H1 (cell line): Measurements from ENCODE around the gene NCL. TPM values are rescaled to one million over a fixed set of nuclear protein-coding genes. Genes with fewer than 3 reads are reported as not detected.

ENCODE experiments used
- CTCF ChIA-PET: fragments of 300-600 bp; sonication (Branson Sonifier 250); formaldehyde crosslinking; loops from one replicate; lab custom pipeline; 2021; ENCODE audit not compliant: partially characterized antibody; lab: Charles Lee
- POLR2A ChIA-PET: fragments of 300-600 bp; sonication (Branson Sonifier 250); formaldehyde crosslinking; loops from one replicate; lab custom pipeline; 2021; ENCODE audit warnings: inconsistent platforms; ENCODE audit not compliant: partially characterized antibody; lab: Charles Lee
- DNase-seq, 2 experiments: peaks; one replicate each; pipeline versions ENCODE4 v3.0.0 to v3.0.0-alpha.2; 2010 to 2022; ENCODE audit warnings: low spot score in 2 of 2, low read depth in 1 of 2, mixed read lengths in 1 of 2
- FAIRE-seq: peaks from 2 replicates; lab custom pipeline; 2011; peaks lifted over from hg19 to GRCh38; lab: Jason Lieb, UNC
- H2AFZ ChIP-seq: 2 replicates; pipeline ENCODE4 v1.8.1; 2012; ENCODE audit warnings: low read length, inconsistent platforms
- H2AK5ac ChIP-seq: 2 replicates; pipeline ENCODE4 v1.6.1; 2013; ENCODE audit warnings: low read depth, low read length
- H2BK120ac ChIP-seq: replicated peaks from 2 replicates; pipeline ENCODE3; 2013; ENCODE audit warnings: low read depth, low read length, inconsistent platforms
- H2BK12ac ChIP-seq: 2 replicates; pipeline ENCODE4 v1.6.1; 2013; ENCODE audit warnings: low read depth, low read length
- H2BK15ac ChIP-seq: 2 replicates; pipeline ENCODE4 v1.6.1; 2013; ENCODE audit warnings: low read length
- H2BK20ac ChIP-seq: 2 replicates; pipeline ENCODE4 v1.6.1; 2013; ENCODE audit warnings: low read length
- H2BK5ac ChIP-seq: 2 replicates; pipeline ENCODE4 v1.6.1; 2013; ENCODE audit warnings: low read depth, low read length
- H3K14ac ChIP-seq: 2 replicates; pipeline ENCODE4 v1.6.1; 2013; ENCODE audit warnings: inconsistent platforms; ENCODE audit not compliant: insufficient read length
- H3K18ac ChIP-seq: 2 replicates; pipeline ENCODE4 v1.6.1; 2013; ENCODE audit warnings: low read length; ENCODE audit errors: extremely low read depth
- H3K23ac ChIP-seq: 2 replicates; pipeline ENCODE4 v1.6.1; 2013; ENCODE audit warnings: inconsistent platforms; ENCODE audit not compliant: insufficient read length
- H3K23me2 ChIP-seq: 2 replicates; pipeline ENCODE4 v1.6.1; 2013; ENCODE audit warnings: low read depth, low read length
- H3K27ac ChIP-seq: 2 replicates; pipeline ENCODE4 v1.6.1; 2011; ENCODE audit warnings: low read depth, low read length, inconsistent platforms
- H3K27me3 ChIP-seq, 4 experiments: replicated peaks in 1 of 4; 1 replicate in 1 of 4; 2 replicates in 3 of 4; pipeline versions ENCODE4 v1.6.1 to v1.8.1; 2011 to 2013; ENCODE audit warnings: low read length in 3 of 4, mild to moderate bottlenecking in 3 of 4, inconsistent platforms in 2 of 4, mixed read lengths in 2 of 4, moderate library complexity in 1 of 4; ENCODE audit not compliant: control insufficient read depth in 3 of 4, insufficient read depth in 3 of 4; ENCODE audit errors: extremely low read depth in 1 of 4
- H3K36me3 ChIP-seq, 4 experiments: 2 replicates each; pipeline versions ENCODE4 v1.6.1 to v1.8.1; 2011 to 2013; ENCODE audit warnings: mild to moderate bottlenecking in 4 of 4, low read length in 3 of 4, moderate library complexity in 2 of 4, control low read depth in 1 of 4, inconsistent platforms in 1 of 4; ENCODE audit not compliant: insufficient read depth in 4 of 4, control insufficient read depth in 2 of 4
- H3K4ac ChIP-seq: replicated peaks from 2 replicates; pipeline ENCODE3; 2013; ENCODE audit warnings: low read length, low read depth, mixed read lengths, inconsistent platforms; ENCODE audit not compliant: insufficient read length
- H3K4me1 ChIP-seq, 4 experiments: replicated peaks in 1 of 4; 1 replicate in 1 of 4; 2 replicates in 3 of 4; pipeline versions ENCODE4 v1.6.1 to v1.8.1; 2011 to 2013; ENCODE audit warnings: low read length in 3 of 4, inconsistent platforms in 2 of 4, mixed read lengths in 1 of 4; ENCODE audit not compliant: insufficient read depth in 4 of 4, control insufficient read depth in 3 of 4
- H3K4me2 ChIP-seq, 2 experiments: 2 replicates each; pipeline versions ENCODE4 v1.6.1 to v1.8.1; 2011 to 2013; ENCODE audit warnings: low read depth in 2 of 2, low read length in 2 of 2, control low read depth in 1 of 2, inconsistent platforms in 1 of 2, mild to moderate bottlenecking in 1 of 2; ENCODE audit not compliant: insufficient read depth in 1 of 2
- H3K4me3 ChIP-seq, 4 experiments: fragments of 200-600, 300-600 bp in 1 of 4; sonication (generic), shearing (Covaris generic), sonication (Bioruptor Twin) in 1 of 4; 2 replicates each; pipeline versions ENCODE4 v1.5.1 to v1.8.1; 2011 to 2016; ENCODE audit warnings: low read length in 4 of 4, low read depth in 3 of 4, control low read depth in 2 of 4, inconsistent platforms in 2 of 4, mild to moderate bottlenecking in 2 of 4, mixed read lengths in 1 of 4, moderate library complexity in 1 of 4; ENCODE audit not compliant: insufficient read depth in 2 of 4; ENCODE audit errors: extremely low read depth in 1 of 4
- H3K56ac ChIP-seq: replicated peaks from 2 replicates; pipeline ENCODE3; 2013; ENCODE audit warnings: low read depth, mild to moderate bottlenecking, mixed read lengths, low read length, inconsistent platforms; ENCODE audit not compliant: insufficient read length
- H3K79me1 ChIP-seq: 2 replicates; pipeline ENCODE4 v1.6.1; 2013; ENCODE audit warnings: low read depth, low read length, control low read depth
- H3K79me2 ChIP-seq, 2 experiments: 2 replicates each; pipeline versions ENCODE4 v1.6.1 to v1.8.1; 2012 to 2013; ENCODE audit warnings: low read length in 2 of 2, mild to moderate bottlenecking in 2 of 2, inconsistent platforms in 1 of 2; ENCODE audit not compliant: insufficient read depth in 2 of 2, control insufficient read depth in 1 of 2
- H3K9ac ChIP-seq, 4 experiments: replicated peaks in 1 of 4; 1 replicate in 1 of 4; 2 replicates in 3 of 4; pipeline versions ENCODE4 v1.6.1 to v1.8.1; 2011 to 2013; ENCODE audit warnings: low read depth in 3 of 4, low read length in 3 of 4, control low read depth in 2 of 4, mild to moderate bottlenecking in 2 of 4, moderate library complexity in 2 of 4, inconsistent platforms in 1 of 4; ENCODE audit errors: extremely low read depth in 1 of 4
- H3K9me3 ChIP-seq, 2 experiments: 2 replicates each; pipeline versions ENCODE4 v1.6.1 to v1.8.1; 2012 to 2013; ENCODE audit warnings: mild to moderate bottlenecking in 2 of 2, moderate library complexity in 2 of 2, control low read depth in 1 of 2, inconsistent platforms in 1 of 2, low read depth in 1 of 2, low read length in 1 of 2, mixed read lengths in 1 of 2; ENCODE audit not compliant: insufficient read depth in 2 of 2
- H4K20me1 ChIP-seq, 2 experiments: replicated peaks in 1 of 2; 2 replicates each; pipeline versions ENCODE3 to v1.8.1; 2011 to 2013; ENCODE audit warnings: inconsistent platforms in 2 of 2, low read length in 2 of 2, mild to moderate bottlenecking in 1 of 2; ENCODE audit not compliant: insufficient read depth in 2 of 2, control insufficient read depth in 1 of 2
- H4K5ac ChIP-seq: 2 replicates; pipeline ENCODE4 v1.6.1; 2013; ENCODE audit warnings: low read length, low read depth, mixed read lengths, inconsistent platforms; ENCODE audit not compliant: insufficient read length
- H4K8ac ChIP-seq: 2 replicates; pipeline ENCODE4 v1.8.0; 2013; ENCODE audit warnings: mild to moderate bottlenecking, moderate library complexity, low read length, inconsistent platforms; ENCODE audit not compliant: insufficient read depth; ENCODE audit errors: extremely low read depth
- H4K91ac ChIP-seq: replicated peaks from 2 replicates; pipeline ENCODE3; 2013; ENCODE audit warnings: low read length, mixed read lengths, inconsistent platforms; ENCODE audit not compliant: insufficient read length
- ASH2L ChIP-seq: fragments of 200-600, 300-600 bp; sonication (generic); IDR thresholded peaks from one replicate; pipeline ENCODE4 v1.7.1; 2017; ENCODE audit warnings: low read length
- BRCA1 ChIP-seq: IDR thresholded peaks from 2 replicates; pipeline ENCODE4 v1.6.1; 2012; ENCODE audit warnings: low read depth, low read length, improper control_type of control experiment
- GTF2F1 ChIP-seq: IDR thresholded peaks from 2 replicates; pipeline ENCODE4 v1.6.1; 2012; ENCODE audit warnings: low read depth, low read length, improper control_type of control experiment, borderline replicate concordance
- JUN ChIP-seq: IDR thresholded peaks from 2 replicates; pipeline ENCODE4 v1.6.1; 2011; ENCODE audit warnings: low read depth, mild to moderate bottlenecking, improper control_type of control experiment, low read length
- KDM1A ChIP-seq: fragments of 200-600, 300-600 bp; sonication (generic); IDR thresholded peaks from 2 replicates; pipeline ENCODE4 v1.7.1; 2016; ENCODE audit warnings: mild to moderate bottlenecking, low read length, borderline replicate concordance
- POLR2A ChIP-seq, 2 experiments: IDR thresholded peaks; 1 replicate in 1 of 2; 2 replicates in 1 of 2; pipeline ENCODE4 v1.6.1; 2011; ENCODE audit warnings: low read depth in 2 of 2, low read length in 2 of 2, mild to moderate bottlenecking in 2 of 2; ENCODE audit errors: control extremely low read depth in 1 of 2
- POLR2AphosphoS5 ChIP-seq: IDR thresholded peaks from 2 replicates; pipeline ENCODE4 v1.6.1; 2011; ENCODE audit warnings: low read depth, low read length
- RAD21 ChIP-seq, 2 experiments: IDR thresholded peaks in 1 of 2; conservative IDR thresholded peaks in 1 of 2; 2 replicates each; pipeline ENCODE4 v1.6.1; 2011; ENCODE audit warnings: low read depth in 2 of 2, low read length in 2 of 2, improper control_type of control experiment in 1 of 2, inconsistent platforms in 1 of 2, mild to moderate bottlenecking in 1 of 2, moderate library complexity in 1 of 2
- RFX5 ChIP-seq: IDR thresholded peaks from 2 replicates; pipeline ENCODE4 v1.6.1; 2011; ENCODE audit warnings: low read depth, low read length, improper control_type of control experiment, borderline replicate concordance
- SIN3A ChIP-seq, 2 experiments: IDR thresholded peaks in 1 of 2; conservative IDR thresholded peaks in 1 of 2; 2 replicates each; pipeline ENCODE4 v1.6.1; 2011 to 2012; ENCODE audit warnings: low read length in 2 of 2, improper control_type of control experiment in 1 of 2, low read depth in 1 of 2, mild to moderate bottlenecking in 1 of 2
- SIRT6 ChIP-seq: IDR thresholded peaks from one replicate; pipeline ENCODE4 v1.7.1; 2012; ENCODE audit warnings: low read length, inconsistent platforms
- SP1 ChIP-seq: IDR thresholded peaks from 2 replicates; pipeline ENCODE4 v1.6.1; 2011; ENCODE audit warnings: low read depth, low read length
- TCF12 ChIP-seq: IDR thresholded peaks from 2 replicates; pipeline ENCODE4 v1.6.1; 2011; ENCODE audit warnings: low read depth, mild to moderate bottlenecking, low read length
- TEAD4 ChIP-seq: IDR thresholded peaks from 2 replicates; pipeline ENCODE4 v1.6.1; 2012; ENCODE audit warnings: low read depth, low read length, inconsistent platforms, mixed read lengths
- WGBS, 2 experiments: shearing (Covaris generic) in 1 of 2; methylation state at CpG; one replicate each; pipeline versions ENCODE4 v1.1.6 to v1.1.7; 2013 to 2015; ENCODE audit warnings: low lambda C conversion rate in 2 of 2, mixed read lengths in 2 of 2, inconsistent platforms in 1 of 2, low coverage in 1 of 2, missing lambda C conversion rate in 1 of 2; ENCODE audit not compliant: insufficient replicate concordance in 2 of 2, insufficient coverage in 1 of 2, insufficient read length in 1 of 2; ENCODE audit errors: extremely low coverage in 1 of 2, missing lambda C conversion rate in 1 of 2; 5-methylcytosine and 5-hydroxymethylcytosine counted together
- polyA plus RNA-seq, 7 experiments: library from polyadenylated mRNA; depleted of rRNA in 3 of 7; stranded (reverse) in 5 of 7; unstranded in 2 of 7; fragments of >200 nt in 5 of 7; fragments of 200-250 nt in 2 of 7; gene quantifications; 1 replicate in 5 of 7; 2 replicates in 1 of 7; 4 replicates in 1 of 7; pipeline versions ENCODE4 v1.2.1 to v1.2.3, GENCODE V29; 2011 to 2013; ENCODE audit warnings: missing spikeins in 2 of 7, mixed read lengths in 2 of 7
- total RNA-seq: library from RNA; stranded (reverse); fragmentation: NEBNext Ultra II Directional; extraction: Animal tissue kit (Norgen Biotek cat#: 25700); gene quantifications from 2 replicates; pipeline ENCODE4 v1.2.1, GENCODE V29; 2021

NCL gene
- total and polyA plus RNA-seq, 2 of the 8 experiments (the other 6 are each of a cell fraction or from before 2014, with no cell fraction given): 61.2 to 1,478 TPM

DNA sequence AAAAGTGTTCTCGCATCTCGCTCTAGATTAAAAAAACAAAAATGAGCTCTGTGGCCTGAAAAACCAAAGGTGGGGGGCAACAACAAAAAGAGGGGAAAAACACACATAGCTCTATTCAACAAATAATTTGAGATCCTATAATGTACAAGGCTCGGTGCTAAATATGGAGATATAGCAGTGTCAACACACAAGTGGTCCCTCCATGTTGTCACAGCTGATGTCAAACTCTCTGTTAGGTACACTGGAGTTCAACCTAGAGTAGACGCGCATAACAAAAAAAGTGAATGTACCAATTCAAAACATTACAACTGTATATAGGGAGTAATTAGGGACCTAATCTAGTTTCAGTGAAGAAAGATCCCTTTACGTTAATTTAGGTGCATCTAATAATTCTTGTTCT lies 5.9 kb downstream of the NCL start:
- no peak overlapping the region for H3K4me3 ChIP-seq
- no peak overlapping the region for H2AFZ ChIP-seq
- peaks cover 82 to 99% (median 93%) of the 10 kb centered on the region in 4 experiments for H3K36me3 ChIP-seq
- no peak overlapping the region for H2BK12ac ChIP-seq
- no peak overlapping the region for H2BK5ac ChIP-seq
- DNase-seq: no peak
- H2BK20ac ChIP-seq: no peak overlapping the region
- ChIA-PET CTCF (interaction anchor here (0.9 to 9.9 kb wide), 4 partner anchors 9 to 354 kb away, joined by 3 to 122 read pairs (median 5); no protein-coding TSS in a partner anchor), POLR2A (interaction anchor here (0.7 to 14.9 kb wide), 17 partner anchors 7 to 333 kb away, joined by 3 to 431 read pairs (median 4); partner anchors contain the start of genes HTR2B and NCL)
- no peaks in the 10 kb centered on the region for H3K9me3 ChIP-seq
- no peak overlapping the region for H4K91ac ChIP-seq
- H3K23ac ChIP-seq: no peak overlapping the region
- no peak for FAIRE-seq
- H2BK15ac ChIP-seq: no peak overlapping the region
- no peak overlapping the region for H3K14ac ChIP-seq
- H3K18ac ChIP-seq: no peak overlapping the region
- peaks cover 6% of the 10 kb centered on the region; the same call in 1 of the 2 replicates for H3K79me1 ChIP-seq
- peaks cover 7% of the 10 kb centered on the region for H3K23me2 ChIP-seq
- no peak overlapping the region for H2AK5ac ChIP-seq
- peaks cover 17 to 39% of the 10 kb centered on the region in 2 experiments for H3K79me2 ChIP-seq
- no peak overlapping the region for H3K27ac ChIP-seq
- no peaks in the 10 kb centered on the region for H3K27me3 ChIP-seq
- no peak overlapping the region for H2BK120ac ChIP-seq
- peaks cover 35 to 38% of the 10 kb centered on the region in 2 experiments for H4K20me1 ChIP-seq
- no peak overlapping the region for H4K5ac ChIP-seq
- TF ChIP-seq TCF12: no peak
- TF ChIP-seq RAD21 (IDR thresholded peaks at IDR 0.05 in 1 of 2, conservative IDR thresholded peaks at IDR 0.05 in 1 of 2; ENCODE audit: low read depth in 2 of 2, low read length in 2 of 2): no peak
- TF ChIP-seq RFX5: no peak
- no peak for TF ChIP-seq ASH2L
- no peak for TF ChIP-seq SIRT6
- no peak for TF ChIP-seq GTF2F1
- no peak for TF ChIP-seq SIN3A (conservative IDR thresholded peaks at IDR 0.05 in 1 of 2, IDR thresholded peaks at IDR 0.05 in 1 of 2; ENCODE audit: low read depth in 1 of 2, low read length in 2 of 2)
- no peak for TF ChIP-seq TEAD4
- no peak for TF ChIP-seq SP1
- peak in 1 of 2 experiments; percentile 59; a peak in 1 of 3 replicates for TF ChIP-seq POLR2A (IDR thresholded peaks at IDR 0.05; ENCODE audit: control extremely low read depth in 1 of 2, low read depth in 2 of 2, low read length in 2 of 2)
- peak; percentile 64 for TF ChIP-seq POLR2AphosphoS5
- TF ChIP-seq BRCA1: no peak
- no peak for TF ChIP-seq KDM1A
- TF ChIP-seq JUN: no peak
- H3K4me1 ChIP-seq: peaks cover 2 to 14% (median 4%) of the 10 kb centered on the region in 4 experiments; a peak in 6 of 7 replicates
- H3K4me2 ChIP-seq: no peak overlapping the region
- WGBS, 2 experiments: 96% methylated on average over 6 of the region's 6 CpGs; no CpG with 5 or more reads in 1 of the 2 experiments
- no peak overlapping the region for H3K4ac ChIP-seq
- no peak overlapping the region for H4K8ac ChIP-seq
- H3K56ac ChIP-seq: no peak overlapping the region
- no peak overlapping the region for H3K9ac ChIP-seq
